Cardiac fibroblast (primary cell): Measurements from ENCODE around the gene ZNF121.
A peak's percentile ranks its signal among the peaks of the same experiment; 100 is the strongest.
"Not testable (repeated sequence)": the region's sequence is repeated elsewhere in the genome, so short reads cannot be mapped to it uniquely, and the experiment has no call there.

Experiments
- DNase-seq, 2 donors: peaks; one replicate each; pipeline versions ENCODE4 v3.0.0 to v3.0.0-alpha.2; 2010; ENCODE audit warnings: low read depth in 2 of 2
- H3K4me3 ChIP-seq, 2 donors: replicated peaks in 1 of 2; 1 replicate in 1 of 2; 2 replicates in 1 of 2; pipeline ENCODE4 v1.5.1; 2011; ENCODE audit warnings: low read depth in 2 of 2, low read length in 2 of 2, mild to moderate bottlenecking in 2 of 2, moderate library complexity in 1 of 2
- TF ChIP-seq, protein P1 (sequence below): IDR thresholded peaks from one replicate; pipeline ENCODE4 v1.5.1; 2011; ENCODE audit warnings: low read depth, mild to moderate bottlenecking, low read length, inconsistent platforms

Gene ZNF121

DNA sequence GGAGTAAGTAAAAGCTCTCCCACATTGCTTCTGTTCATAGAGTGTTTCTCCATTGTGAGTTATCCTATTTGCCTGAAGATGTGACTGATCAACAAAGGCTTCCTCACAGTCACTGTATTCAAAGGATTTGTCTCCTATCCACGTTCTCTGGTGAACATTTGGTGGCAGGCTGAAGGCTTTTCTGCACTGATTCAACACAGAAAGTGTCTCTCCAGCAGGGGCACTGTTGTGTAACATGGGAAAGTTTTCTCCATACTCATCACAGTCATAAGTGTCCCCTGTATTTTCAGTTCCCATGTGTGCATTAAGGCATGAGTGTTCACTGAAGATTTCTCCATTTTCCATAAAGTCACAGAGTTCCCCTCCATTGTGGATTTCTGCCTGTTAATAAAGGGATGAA, 17.6 kb downstream of the ZNF121 start:
- no peak for DNase-seq
- TF ChIP-seq, protein P1, sequence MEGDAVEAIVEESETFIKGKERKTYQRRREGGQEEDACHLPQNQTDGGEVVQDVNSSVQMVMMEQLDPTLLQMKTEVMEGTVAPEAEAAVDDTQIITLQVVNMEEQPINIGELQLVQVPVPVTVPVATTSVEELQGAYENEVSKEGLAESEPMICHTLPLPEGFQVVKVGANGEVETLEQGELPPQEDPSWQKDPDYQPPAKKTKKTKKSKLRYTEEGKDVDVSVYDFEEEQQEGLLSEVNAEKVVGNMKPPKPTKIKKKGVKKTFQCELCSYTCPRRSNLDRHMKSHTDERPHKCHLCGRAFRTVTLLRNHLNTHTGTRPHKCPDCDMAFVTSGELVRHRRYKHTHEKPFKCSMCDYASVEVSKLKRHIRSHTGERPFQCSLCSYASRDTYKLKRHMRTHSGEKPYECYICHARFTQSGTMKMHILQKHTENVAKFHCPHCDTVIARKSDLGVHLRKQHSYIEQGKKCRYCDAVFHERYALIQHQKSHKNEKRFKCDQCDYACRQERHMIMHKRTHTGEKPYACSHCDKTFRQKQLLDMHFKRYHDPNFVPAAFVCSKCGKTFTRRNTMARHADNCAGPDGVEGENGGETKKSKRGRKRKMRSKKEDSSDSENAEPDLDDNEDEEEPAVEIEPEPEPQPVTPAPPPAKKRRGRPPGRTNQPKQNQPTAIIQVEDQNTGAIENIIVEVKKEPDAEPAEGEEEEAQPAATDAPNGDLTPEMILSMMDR: no peak
- H3K4me3 ChIP-seq: no peak overlapping the region

- peak; percentile 15 to 31 for DNase-seq
- TF ChIP-seq, protein P1: no peak
- H3K4me3 ChIP-seq: no peak overlapping the region
Observed at GRCh38 chr19:9565900-9566705, 18.2 kb downstream of the ZNF121 start.

- TF ChIP-seq, protein P1: no peak
- no peak for DNase-seq
- H3K4me3 ChIP-seq: no peak overlapping the region
Observed at GRCh38 chr19:9552536-9553274, 31.6 kb downstream of the ZNF121 start.

- DNase-seq: no peak
- no peak overlapping the region for H3K4me3 ChIP-seq
- TF ChIP-seq, protein P1: no peak
Observed at GRCh38 chr19:9547870-9548269, 36.4 kb downstream of the ZNF121 start.

- DNase-seq, H3K4me3 ChIP-seq: not testable (repeated sequence)
Observed at GRCh38 chr19:9541281-9541680, 43.0 kb downstream of the ZNF121 start.

DNA sequence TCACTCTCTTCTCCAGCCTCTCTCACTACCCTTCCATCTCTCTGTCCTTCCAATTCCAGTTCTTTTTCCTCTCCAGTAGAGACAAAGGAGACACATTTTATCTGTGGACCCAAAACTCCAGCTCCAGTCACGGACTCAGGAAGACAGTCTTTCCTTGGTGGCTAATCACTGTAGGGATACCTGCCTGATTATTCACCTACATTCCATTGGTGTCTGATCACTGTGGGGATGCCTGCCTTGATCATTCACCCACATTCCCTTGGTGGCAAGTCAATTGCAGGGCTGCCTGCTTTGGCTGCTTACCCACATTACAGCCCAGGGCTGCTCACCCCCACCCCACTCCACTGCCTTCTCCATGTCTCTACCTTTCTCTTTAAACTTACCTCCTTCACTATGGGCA, 44.4 kb downstream of the ZNF121 start:
- not testable (repeated sequence) for H3K4me3 ChIP-seq, DNase-seq

- DNase-seq: not testable (repeated sequence)
- peak overlapping the region in 1 of 2 donors; percentile 95 for H3K4me3 ChIP-seq
Observed at GRCh38 chr19:9539201-9539600, 45.1 kb downstream of the ZNF121 start.

GRCh38 chr19:9538183-9539058, 45.9 kb downstream of the ZNF121 start, which contains the start of gene ZNF426:
TSS of gene ZNF426 (minus strand) at chr19:9538645. CDS start at chr19:9536232, 2,413 bp downstream.
- TF ChIP-seq, protein P1: no peak

More at GRCh38 chr19:9538183-9539058, 45.9 kb downstream of the ZNF121 start, which contains the start of gene ZNF426:
- H3K4me3 ChIP-seq: peak within 1 kb of the TSS; percentile 78 to 95
- peak; percentile 91 to 95 for DNase-seq
